MM.1S (cell line): ENCODE data around the gene KLHL25.

ENCODE experiments used
- DNase-seq: peaks from one replicate; pipeline ENCODE4 v3.0.0-alpha.2; 2015
- H2AFZ ChIP-seq: fragments of 300-600 bp; sonication (generic); 2 replicates; pipeline ENCODE4 v1.6.0; 2016; ENCODE audit warnings: antibody characterized with exemption, low read length
- H3F3A ChIP-seq: fragments of 300-600 bp; sonication (generic); 2 replicates; pipeline ENCODE4 v1.6.1; 2016; ENCODE audit warnings: mild to moderate bottlenecking, antibody characterized with exemption, low read length, moderate library complexity, mixed read lengths; ENCODE audit not compliant: insufficient read depth
- H3K27ac ChIP-seq: fragments of 300-600 bp; sonication (generic); 2 replicates; pipeline ENCODE4 v1.5.1; 2016; ENCODE audit warnings: mild to moderate bottlenecking, low read length
- H3K27me3 ChIP-seq: fragments of 300-600 bp; sonication (generic); replicated peaks from 2 replicates; pipeline ENCODE4 v1.6.0; 2016; ENCODE audit warnings: low read length; ENCODE audit not compliant: insufficient read depth
- H3K36me3 ChIP-seq: fragments of 300-600 bp; sonication (generic); replicated peaks from 2 replicates; pipeline ENCODE4 v1.6.1; 2016; ENCODE audit warnings: mild to moderate bottlenecking, low read length, mixed read lengths; ENCODE audit not compliant: insufficient read depth
- H3K4me1 ChIP-seq: fragments of 300-600 bp; sonication (generic); 2 replicates; pipeline ENCODE4 v1.6.1; 2016; ENCODE audit warnings: low read length, mixed read lengths
- H3K4me2 ChIP-seq: fragments of 300-600 bp; sonication (generic); 2 replicates; pipeline ENCODE4 v1.6.0; 2016; ENCODE audit warnings: low read depth, low read length
- H3K4me3 ChIP-seq: fragments of 300-600 bp; sonication (generic); 2 replicates; pipeline ENCODE4 v1.5.1; 2016; ENCODE audit warnings: low read length, mixed read lengths
- H3K79me2 ChIP-seq: fragments of 300-600 bp; sonication (generic); 2 replicates; pipeline ENCODE4 v1.6.1; 2016; ENCODE audit warnings: mixed run types, low read length, mixed read lengths
- H3K9ac ChIP-seq: fragments of 300-600 bp; sonication (generic); 2 replicates; pipeline ENCODE4 v1.6.1; 2016; ENCODE audit warnings: low read length, mixed read lengths
- H3K9me2 ChIP-seq: fragments of 300-600 bp; sonication (generic); replicated peaks from 2 replicates; pipeline ENCODE4 v1.6.1; 2016; ENCODE audit warnings: mild to moderate bottlenecking, low read length, mixed read lengths; ENCODE audit not compliant: insufficient read depth
- H3K9me3 ChIP-seq: fragments of 300-600 bp; sonication (generic); replicated peaks from 2 replicates; pipeline ENCODE4 v1.6.1; 2016; ENCODE audit warnings: mild to moderate bottlenecking, low read length, mixed read lengths; ENCODE audit not compliant: insufficient read depth
- H4K20me1 ChIP-seq: fragments of 300-600 bp; sonication (generic); 2 replicates; pipeline ENCODE4 v1.6.1; 2016; ENCODE audit warnings: mild to moderate bottlenecking, low read length, moderate library complexity, mixed read lengths; ENCODE audit not compliant: insufficient read depth
- EZH2 ChIP-seq: fragments of 300-600 bp; sonication (generic); optimal IDR thresholded peaks from 2 replicates; pipeline ENCODE3; 2017; ENCODE audit warnings: low read depth, mild to moderate bottlenecking, antibody characterized with exemption, low read length, mixed read lengths
- EZH2phosphoT487 ChIP-seq: fragments of 300-600 bp; sonication (generic); IDR thresholded peaks from 2 replicates; pipeline ENCODE4 v1.6.1; 2018; ENCODE audit warnings: antibody characterized with exemption, low read length
- TF ChIP-seq, protein P1 (sequence below): fragments of 300-600 bp; sonication (generic); IDR thresholded peaks from 2 replicates; pipeline ENCODE4 v1.5.1; 2016; ENCODE audit warnings: antibody characterized with exemption, low read length, mixed read lengths

The KLHL25 gene

DNA sequence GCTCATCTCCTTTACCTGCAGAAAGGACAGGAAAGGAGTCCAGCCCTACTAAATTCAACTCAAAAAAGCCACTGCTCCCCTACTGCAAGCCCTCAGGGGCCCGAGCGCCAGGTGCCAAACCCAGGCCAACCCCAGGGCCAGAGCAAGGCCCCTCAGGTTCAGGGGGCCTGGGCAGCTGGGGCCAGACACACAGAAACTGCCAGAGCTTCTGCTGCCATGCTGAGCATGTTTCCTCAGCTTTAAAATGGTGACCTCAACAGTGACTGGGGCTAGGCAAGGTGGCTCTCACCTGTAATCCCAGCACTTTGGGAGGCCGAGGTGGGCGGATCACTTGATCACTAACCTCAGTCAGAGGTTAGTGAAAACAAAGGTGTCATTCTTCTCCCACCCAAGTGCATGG, 38.8 kb downstream of the KLHL25 start:
- Histone ChIP-seq H3F3A (no peaks in the 10 kb centered on the region), H3K4me3 (no peak overlapping the region), H3K4me1 (no peaks in the 10 kb centered on the region), H4K20me1 (no peaks in the 10 kb centered on the region), H3K9ac (no peak overlapping the region), H3K4me2 (no peak overlapping the region), H2AFZ (no peak overlapping the region), H3K9me2 (no peaks in the 10 kb centered on the region), H3K27me3 (no peaks in the 10 kb centered on the region), H3K79me2 (no peaks in the 10 kb centered on the region), H3K27ac (no peak overlapping the region), H3K9me3 (no peaks in the 10 kb centered on the region), H3K36me3 (no peaks in the 10 kb centered on the region)
- no peak for DNase-seq
- TF ChIP-seq, protein P1, sequence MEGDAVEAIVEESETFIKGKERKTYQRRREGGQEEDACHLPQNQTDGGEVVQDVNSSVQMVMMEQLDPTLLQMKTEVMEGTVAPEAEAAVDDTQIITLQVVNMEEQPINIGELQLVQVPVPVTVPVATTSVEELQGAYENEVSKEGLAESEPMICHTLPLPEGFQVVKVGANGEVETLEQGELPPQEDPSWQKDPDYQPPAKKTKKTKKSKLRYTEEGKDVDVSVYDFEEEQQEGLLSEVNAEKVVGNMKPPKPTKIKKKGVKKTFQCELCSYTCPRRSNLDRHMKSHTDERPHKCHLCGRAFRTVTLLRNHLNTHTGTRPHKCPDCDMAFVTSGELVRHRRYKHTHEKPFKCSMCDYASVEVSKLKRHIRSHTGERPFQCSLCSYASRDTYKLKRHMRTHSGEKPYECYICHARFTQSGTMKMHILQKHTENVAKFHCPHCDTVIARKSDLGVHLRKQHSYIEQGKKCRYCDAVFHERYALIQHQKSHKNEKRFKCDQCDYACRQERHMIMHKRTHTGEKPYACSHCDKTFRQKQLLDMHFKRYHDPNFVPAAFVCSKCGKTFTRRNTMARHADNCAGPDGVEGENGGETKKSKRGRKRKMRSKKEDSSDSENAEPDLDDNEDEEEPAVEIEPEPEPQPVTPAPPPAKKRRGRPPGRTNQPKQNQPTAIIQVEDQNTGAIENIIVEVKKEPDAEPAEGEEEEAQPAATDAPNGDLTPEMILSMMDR: no peak

DNA sequence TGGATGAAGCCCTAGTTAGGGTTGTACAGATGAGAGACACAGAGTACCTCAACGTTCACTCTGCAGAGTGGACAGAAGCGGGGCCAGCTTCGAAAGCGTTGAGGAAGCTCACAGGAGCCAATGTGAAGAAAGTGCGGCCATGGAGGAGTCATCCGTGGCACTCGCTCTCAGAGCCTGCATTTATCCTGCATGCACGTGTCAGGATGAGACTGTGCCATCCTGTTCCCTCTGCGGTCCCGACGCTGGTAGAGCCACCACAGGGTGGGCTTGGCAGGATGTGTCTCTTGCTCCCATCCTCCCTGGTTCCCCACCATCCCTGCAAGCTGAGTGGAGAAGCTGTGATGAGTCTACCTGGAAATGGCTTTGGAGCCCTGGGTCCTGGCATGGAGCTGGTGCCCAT, 39.3 kb downstream of the KLHL25 start:
- no peaks in the 10 kb centered on the region for H3K9me2 ChIP-seq
- no peak overlapping the region for H2AFZ ChIP-seq
- H3K4me2 ChIP-seq: no peak overlapping the region
- no peak overlapping the region for H3K9ac ChIP-seq
- H3K9me3 ChIP-seq: no peaks in the 10 kb centered on the region
- TF ChIP-seq, protein P1: no peak
- TF ChIP-seq EZH2 (no peak), EZH2phosphoT487 (no peak)
- no peaks in the 10 kb centered on the region for H3K79me2 ChIP-seq
- no peak for DNase-seq
- H3F3A ChIP-seq: no peaks in the 10 kb centered on the region
- H3K27me3 ChIP-seq: no peaks in the 10 kb centered on the region
- no peak overlapping the region for H3K4me3 ChIP-seq
- H3K4me1 ChIP-seq: no peaks in the 10 kb centered on the region
- H3K36me3 ChIP-seq: no peaks in the 10 kb centered on the region
- no peaks in the 10 kb centered on the region for H4K20me1 ChIP-seq
- no peak overlapping the region for H3K27ac ChIP-seq

DNA sequence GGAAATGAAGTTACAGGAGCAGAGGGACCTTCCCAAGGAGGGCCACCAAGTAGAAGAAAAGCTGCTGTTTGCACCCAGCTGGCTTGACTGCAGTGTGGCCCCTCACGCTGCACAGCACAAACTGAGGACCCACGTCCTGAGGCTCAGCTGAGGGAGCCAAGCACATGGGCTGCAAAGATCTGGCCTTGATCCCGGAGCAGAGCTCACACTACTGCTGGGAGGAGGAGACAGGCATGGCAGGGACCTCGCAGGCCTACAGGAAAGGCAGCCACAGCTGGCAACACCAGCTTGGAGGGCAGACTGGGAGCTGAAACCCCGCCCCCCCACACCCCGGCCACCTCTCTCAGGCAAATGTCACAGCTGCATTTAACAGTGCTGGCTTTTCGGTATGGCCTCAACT, 39.7 kb downstream of the KLHL25 start:
- Histone ChIP-seq H3F3A (no peaks in the 10 kb centered on the region), H3K4me2 (no peak overlapping the region), H3K4me3 (no peak overlapping the region), H3K27me3 (no peaks in the 10 kb centered on the region), H3K4me1 (no peaks in the 10 kb centered on the region), H2AFZ (no peak overlapping the region), H3K9ac (no peak overlapping the region), H3K36me3 (no peaks in the 10 kb centered on the region), H3K9me2 (no peaks in the 10 kb centered on the region), H3K9me3 (no peaks in the 10 kb centered on the region), H3K27ac (no peak overlapping the region), H4K20me1 (no peaks in the 10 kb centered on the region), H3K79me2 (no peaks in the 10 kb centered on the region)
- no peak for DNase-seq
- TF ChIP-seq EZH2 (no peak), EZH2phosphoT487 (no peak)
- TF ChIP-seq, protein P1: no peak
